D341Med (cell line): Measurements from ENCODE around the gene ENPP7.
A peak's percentile ranks its signal among the peaks of the same experiment; 100 is the strongest.

Source experiments
- DNase-seq: peaks from one replicate; pipeline ENCODE4 v3.0.0; 2012; ENCODE audit warnings: low spot score

ENPP7 gene

GRCh38 chr17:79704691-79705090 is 26.1 kb upstream of the ENPP7 start:
- no peak for DNase-seq

GRCh38 chr17:79705674-79706073 is 25.1 kb upstream of the ENPP7 start:
- DNase-seq = peak; percentile 41

GRCh38 chr17:79706931-79707850 is 23.6 kb upstream of the ENPP7 start:
- DNase-seq = peak; percentile 95

GRCh38 chr17:79707931-79708891 is 22.5 kb upstream of the ENPP7 start:
- peak; percentile 83 for DNase-seq

GRCh38 chr17:79711715-79712305 is 18.9 kb upstream of the ENPP7 start:
- DNase-seq = no peak

GRCh38 chr17:79713391-79713790 is 17.4 kb upstream of the ENPP7 start:
- no peak for DNase-seq

GRCh38 chr17:79714176-79715097 is 16.3 kb upstream of the ENPP7 start:
- DNase-seq = no peak

- no peak for DNase-seq
Measured at GRCh38 chr17:79715098-79715942, 15.4 kb upstream of the ENPP7 start.

GRCh38 chr17:79715943-79716797 is 14.6 kb upstream of the ENPP7 start:
- DNase-seq = no peak

- peak; percentile 94 for DNase-seq
Measured at GRCh38 chr17:79720705-79721292, 9.9 kb upstream of the ENPP7 start.

GRCh38 chr17:79721993-79722671 is 8.6 kb upstream of the ENPP7 start:
- DNase-seq = peak; percentile 82

- DNase-seq = no peak
Measured at GRCh38 chr17:79722787-79723186, 8.0 kb upstream of the ENPP7 start.

- DNase-seq = peak; percentile 94
Measured at GRCh38 chr17:79728169-79728907, 2.4 kb upstream of the ENPP7 start.

GRCh38 chr17:79728908-79729471 is 1.8 kb upstream of the ENPP7 start:
- peak; percentile 74 for DNase-seq

GRCh38 chr17:79729761-79730160 is 982 bp upstream of the ENPP7 start:
- DNase-seq = no peak

GRCh38 chr17:79730437-79730768 is 340 bp upstream of the ENPP7 start:
- DNase-seq = no peak

GRCh38 chr17:79732254-79732653 is 1.5 kb downstream of the ENPP7 start:
- DNase-seq = no peak
